Upper lobe of right lung (tissue), 1 donor: ENCODE measurements around the gene NCOA3. TPM values are rescaled to one million over a fixed set of nuclear protein-coding genes. Genes with fewer than 3 reads are reported as not detected.

Source experiments
- ATAC-seq: fragments of 200-7000 bp; cut with Tn5 transposase; one replicate; pipeline ENCODE4 v1.9.1; 2020; ENCODE audit warnings: mild to moderate bottlenecking, moderate library complexity
- DNase-seq: peaks from one replicate; pipeline ENCODE4 v3.0.0-alpha.2; 2020
- H3K27ac ChIP-seq: fragments of 200-600 bp; one replicate; pipeline ENCODE4 v1.8.0; 2022
- H3K27me3 ChIP-seq: fragments of 200-600 bp; one replicate; pipeline ENCODE4 v1.8.0; 2022; ENCODE audit warnings: mild to moderate bottlenecking
- H3K36me3 ChIP-seq: fragments of 200-600 bp; one replicate; pipeline ENCODE4 v1.8.0; 2022
- H3K4me1 ChIP-seq: fragments of 200-600 bp; one replicate; pipeline ENCODE4 v1.8.0; 2022
- H3K4me3 ChIP-seq: fragments of 200-600 bp; one replicate; pipeline ENCODE4 v1.8.0; 2022; ENCODE audit warnings: mild to moderate bottlenecking
- H3K9me3 ChIP-seq: fragments of 200-600 bp; one replicate; pipeline ENCODE4 v1.8.0; 2022
- intact Hi-C: fragments of 100-400 bp; cut with DNase I; formaldehyde crosslinking; loops from one replicate; pipeline ENCODE4 v1.11.0; 2022
- total RNA-seq: library from RNA; stranded (reverse); fragmentation: NEBNext Ultra II Directional; extraction: Animal tissue kit (Norgen Biotek cat#: 25700); gene quantifications from one replicate; pipeline ENCODE4 v1.2.1, GENCODE V29; 2021
- TF ChIP-seq, protein P1 (sequence below): fragments of 200-600 bp; IDR thresholded peaks from one replicate; pipeline ENCODE4 v1.8.0; 2022; ENCODE audit warnings: antibody characterized with exemption
- donor health status: DM: no; HTN: yes; CAD: no; lungs with severe emphysema.

The NCOA3 gene
- total RNA-seq, 1 donor from 2014 or later: 48.8 TPM

DNA sequence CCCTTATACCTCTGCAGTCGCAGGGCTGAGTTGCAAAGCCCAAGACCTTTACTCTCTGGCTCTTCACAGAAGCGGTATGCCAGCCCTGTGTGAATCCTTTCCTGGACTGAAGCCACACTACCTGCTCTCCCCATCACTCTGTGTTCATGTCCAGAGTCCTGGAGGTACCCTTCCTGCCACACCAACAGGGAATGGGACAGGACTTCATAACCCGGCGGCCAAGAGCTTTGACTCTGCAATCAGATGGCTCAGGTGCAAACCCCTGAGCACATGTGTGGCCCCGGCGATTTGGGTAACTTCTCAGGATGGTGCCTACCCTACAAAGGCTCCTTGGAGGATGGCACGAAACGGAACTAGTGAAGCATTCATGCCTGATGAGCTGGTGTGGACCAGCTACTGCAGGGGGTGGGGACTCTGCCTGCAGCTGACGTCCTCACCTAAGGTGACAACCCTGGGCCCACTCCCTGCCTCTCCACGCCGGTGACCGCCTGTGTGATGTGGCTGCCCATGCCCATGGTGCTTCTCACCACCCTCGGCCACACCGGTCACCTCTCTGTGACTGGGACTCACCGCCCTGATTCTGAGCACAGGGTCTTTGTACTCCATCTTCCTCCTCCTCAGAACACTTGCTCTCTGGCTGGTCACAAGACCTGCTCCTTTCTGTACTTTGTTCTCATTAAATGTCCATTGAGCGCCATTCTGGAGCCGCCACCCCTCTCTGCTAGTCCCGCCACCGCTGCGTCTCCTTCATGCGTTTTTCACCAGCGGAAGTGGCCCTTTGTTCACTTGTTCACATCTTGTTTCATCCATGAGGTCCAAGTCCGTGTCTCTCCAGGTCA, 166.8 kb downstream of the NCOA3 start:
- no peak for ATAC-seq
- intact Hi-C loops: loop anchor here (10.0 kb wide), 1 partner anchor 956 kb away; no protein-coding TSS in a partner anchor
- H3K36me3 ChIP-seq: no peaks in the 10 kb centered on the region
- no peak for DNase-seq
- no peaks in the 10 kb centered on the region for H3K27me3 ChIP-seq
- TF ChIP-seq, protein P1, sequence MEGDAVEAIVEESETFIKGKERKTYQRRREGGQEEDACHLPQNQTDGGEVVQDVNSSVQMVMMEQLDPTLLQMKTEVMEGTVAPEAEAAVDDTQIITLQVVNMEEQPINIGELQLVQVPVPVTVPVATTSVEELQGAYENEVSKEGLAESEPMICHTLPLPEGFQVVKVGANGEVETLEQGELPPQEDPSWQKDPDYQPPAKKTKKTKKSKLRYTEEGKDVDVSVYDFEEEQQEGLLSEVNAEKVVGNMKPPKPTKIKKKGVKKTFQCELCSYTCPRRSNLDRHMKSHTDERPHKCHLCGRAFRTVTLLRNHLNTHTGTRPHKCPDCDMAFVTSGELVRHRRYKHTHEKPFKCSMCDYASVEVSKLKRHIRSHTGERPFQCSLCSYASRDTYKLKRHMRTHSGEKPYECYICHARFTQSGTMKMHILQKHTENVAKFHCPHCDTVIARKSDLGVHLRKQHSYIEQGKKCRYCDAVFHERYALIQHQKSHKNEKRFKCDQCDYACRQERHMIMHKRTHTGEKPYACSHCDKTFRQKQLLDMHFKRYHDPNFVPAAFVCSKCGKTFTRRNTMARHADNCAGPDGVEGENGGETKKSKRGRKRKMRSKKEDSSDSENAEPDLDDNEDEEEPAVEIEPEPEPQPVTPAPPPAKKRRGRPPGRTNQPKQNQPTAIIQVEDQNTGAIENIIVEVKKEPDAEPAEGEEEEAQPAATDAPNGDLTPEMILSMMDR: no peak
- no peak overlapping the region for H3K27ac ChIP-seq
- H3K4me1 ChIP-seq: peaks cover 7% of the 10 kb centered on the region
- no peak overlapping the region for H3K4me3 ChIP-seq
- no peaks in the 10 kb centered on the region for H3K9me3 ChIP-seq

- no peak for DNase-seq
- H3K27me3 ChIP-seq: no peaks in the 10 kb centered on the region
- no peaks in the 10 kb centered on the region for H3K9me3 ChIP-seq
- TF ChIP-seq, protein P1: no peak
- no peak for ATAC-seq
- no peaks in the 10 kb centered on the region for H3K36me3 ChIP-seq
- no peak overlapping the region for H3K4me3 ChIP-seq
- H3K4me1 ChIP-seq: peaks cover 1% of the 10 kb centered on the region
- intact Hi-C loops: loop anchor here (10.0 kb wide), 1 partner anchor 956 kb away; no protein-coding TSS in a partner anchor
- H3K27ac ChIP-seq: no peak overlapping the region
Observed at GRCh38 chr20:47669152-47669425, 167.4 kb downstream of the NCOA3 start.

DNA sequence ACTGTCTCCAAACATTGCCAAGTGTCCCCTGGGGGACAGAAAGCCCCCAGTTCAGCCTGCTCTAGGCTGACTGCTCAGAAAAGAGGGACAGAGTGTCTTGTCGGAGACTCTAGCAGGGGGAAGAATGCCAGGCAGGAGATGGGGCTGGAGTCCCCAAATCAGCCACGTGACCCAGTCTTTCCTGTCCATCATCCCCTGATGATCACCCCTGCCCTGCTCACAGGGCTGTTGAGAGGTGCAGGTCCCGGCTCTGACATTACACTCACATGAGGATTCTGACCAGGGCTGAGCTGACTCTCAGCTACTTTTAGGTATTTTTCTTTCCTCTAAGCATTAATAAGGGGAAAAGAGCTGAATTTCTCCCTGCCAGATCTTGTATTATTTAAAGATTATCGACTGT, 167.8 kb downstream of the NCOA3 start:
- intact Hi-C loops: loop anchor here (10.0 kb wide), 1 partner anchor 955 kb away; no protein-coding TSS in a partner anchor
- no peak for ATAC-seq

DNA sequence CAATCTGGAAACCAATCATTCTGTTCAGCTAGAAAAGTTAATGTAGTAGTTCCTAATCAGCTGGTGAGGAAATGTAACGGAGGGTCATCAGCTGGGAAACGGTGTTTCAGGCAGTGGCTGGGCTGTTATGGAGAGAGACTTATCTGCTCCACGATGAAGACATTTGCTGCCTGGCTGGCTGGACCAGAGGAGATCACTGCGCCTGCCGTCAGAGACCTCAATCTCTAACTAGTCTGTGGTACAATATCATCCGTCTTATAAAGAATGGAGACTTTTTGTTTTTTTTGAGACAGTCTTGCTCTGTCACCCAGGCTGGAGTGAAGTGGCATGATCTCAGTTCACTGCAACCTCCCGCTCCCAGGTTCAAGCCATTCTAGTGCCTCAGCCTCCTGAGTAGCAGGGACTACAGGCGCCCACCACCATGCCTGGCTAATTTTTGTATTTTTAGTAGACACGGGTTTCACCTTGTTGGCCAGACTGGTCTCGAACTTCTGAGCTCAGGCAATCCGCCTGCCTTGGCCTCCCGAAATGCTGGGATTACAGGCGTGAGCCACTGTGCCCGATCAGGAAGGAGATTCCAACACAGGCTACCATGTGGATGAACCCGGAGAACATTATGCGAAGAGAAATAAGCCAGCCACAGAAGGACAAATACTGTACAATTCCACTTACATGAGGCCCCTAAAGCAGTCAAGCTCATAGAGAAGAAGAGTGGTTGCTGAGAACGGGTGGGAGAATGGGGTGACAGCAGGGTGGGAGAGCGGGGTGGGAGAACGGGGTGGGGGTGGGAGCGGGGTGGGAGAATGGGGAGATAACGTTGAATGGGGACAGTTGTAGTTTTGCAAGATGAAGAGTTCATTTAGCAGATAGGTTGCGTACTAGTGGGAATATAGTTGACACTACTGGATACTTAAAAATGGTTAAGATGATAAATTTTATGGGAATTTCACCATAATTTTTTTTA, 168.5 kb downstream of the NCOA3 start:
- intact Hi-C loops: loop anchor here (10.0 kb wide), 1 partner anchor 955 kb away; no protein-coding TSS in a partner anchor
- peak; percentile 52 for DNase-seq
- Histone ChIP-seq H3K4me1 (no peaks in the 10 kb centered on the region), H3K27me3 (no peaks in the 10 kb centered on the region), H3K9me3 (no peaks in the 10 kb centered on the region), H3K27ac (no peak overlapping the region), H3K36me3 (no peaks in the 10 kb centered on the region), H3K4me3 (no peak overlapping the region)
- ATAC-seq: no peak
- TF ChIP-seq, protein P1: no peak

More for the DNA sequence above, 167.8 kb downstream of the NCOA3 start:
- Histone ChIP-seq H3K36me3 (no peaks in the 10 kb centered on the region), H3K9me3 (no peaks in the 10 kb centered on the region), H3K27me3 (no peaks in the 10 kb centered on the region), H3K4me3 (no peak overlapping the region), H3K27ac (no peak overlapping the region), H3K4me1 (no peaks in the 10 kb centered on the region)
- TF ChIP-seq, protein P1: no peak
- no peak for DNase-seq

DNA sequence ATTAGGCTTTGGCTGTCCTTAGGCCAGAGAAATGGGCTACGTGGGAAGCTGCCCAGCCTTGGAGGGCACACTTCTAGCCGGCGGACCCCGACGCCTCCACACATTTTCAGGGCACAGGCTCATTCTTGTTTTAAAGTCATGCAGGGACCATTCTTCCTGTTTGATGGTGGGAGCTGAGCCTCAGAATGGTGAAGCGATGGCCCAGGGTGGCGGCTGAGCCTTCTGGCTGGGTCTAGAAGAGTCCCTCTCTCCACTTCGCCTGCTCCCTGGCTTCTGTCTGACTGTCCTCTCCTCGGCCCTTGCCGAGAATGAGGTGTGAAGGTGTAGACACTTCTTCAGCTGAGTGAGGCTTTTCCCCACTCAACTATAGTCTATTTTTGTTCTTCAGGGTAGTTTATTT, 169.2 kb downstream of the NCOA3 start:
- H3K27ac ChIP-seq: no peak overlapping the region
- no peaks in the 10 kb centered on the region for H3K4me1 ChIP-seq
- TF ChIP-seq, protein P1: no peak
- intact Hi-C loops: no loop called here
- H3K36me3 ChIP-seq: no peaks in the 10 kb centered on the region
- DNase-seq (peak; percentile 39), ATAC-seq (no peak)
- no peaks in the 10 kb centered on the region for H3K27me3 ChIP-seq
- H3K9me3 ChIP-seq: no peaks in the 10 kb centered on the region
- no peak overlapping the region for H3K4me3 ChIP-seq
